ENCODE data around the gene CAND2.

GRCh38 chr3:12807601-12808359 is 11.3 kb downstream of the CAND2 start:
- TF ChIP-seq, protein P1, sequence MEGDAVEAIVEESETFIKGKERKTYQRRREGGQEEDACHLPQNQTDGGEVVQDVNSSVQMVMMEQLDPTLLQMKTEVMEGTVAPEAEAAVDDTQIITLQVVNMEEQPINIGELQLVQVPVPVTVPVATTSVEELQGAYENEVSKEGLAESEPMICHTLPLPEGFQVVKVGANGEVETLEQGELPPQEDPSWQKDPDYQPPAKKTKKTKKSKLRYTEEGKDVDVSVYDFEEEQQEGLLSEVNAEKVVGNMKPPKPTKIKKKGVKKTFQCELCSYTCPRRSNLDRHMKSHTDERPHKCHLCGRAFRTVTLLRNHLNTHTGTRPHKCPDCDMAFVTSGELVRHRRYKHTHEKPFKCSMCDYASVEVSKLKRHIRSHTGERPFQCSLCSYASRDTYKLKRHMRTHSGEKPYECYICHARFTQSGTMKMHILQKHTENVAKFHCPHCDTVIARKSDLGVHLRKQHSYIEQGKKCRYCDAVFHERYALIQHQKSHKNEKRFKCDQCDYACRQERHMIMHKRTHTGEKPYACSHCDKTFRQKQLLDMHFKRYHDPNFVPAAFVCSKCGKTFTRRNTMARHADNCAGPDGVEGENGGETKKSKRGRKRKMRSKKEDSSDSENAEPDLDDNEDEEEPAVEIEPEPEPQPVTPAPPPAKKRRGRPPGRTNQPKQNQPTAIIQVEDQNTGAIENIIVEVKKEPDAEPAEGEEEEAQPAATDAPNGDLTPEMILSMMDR (IDR thresholded peaks at IDR 0.05; ENCODE audit: poor library complexity), result no peak
- TF ChIP-seq EZH2phosphoT487 (IDR thresholded peaks at IDR 0.05; ENCODE audit: low read depth, severe bottlenecking, unreplicated experiment), result no peak
- TF ChIP-seq EZH2 (IDR thresholded peaks at IDR 0.05; ENCODE audit: borderline replicate concordance), result no peak

All from hepatocyte (in vitro differentiated cells).